COLO668 (cell line): ENCODE data around the gene CD6.
A peak's percentile ranks its signal among the peaks of the same experiment; 100 is the strongest.

Experiments
- DNase-seq: peaks from one replicate; lab custom pipeline; 2025; ENCODE audit not compliant: unreplicated experiment; lab: John Stamatoyannopoulos, UW

Gene CD6

DNA sequence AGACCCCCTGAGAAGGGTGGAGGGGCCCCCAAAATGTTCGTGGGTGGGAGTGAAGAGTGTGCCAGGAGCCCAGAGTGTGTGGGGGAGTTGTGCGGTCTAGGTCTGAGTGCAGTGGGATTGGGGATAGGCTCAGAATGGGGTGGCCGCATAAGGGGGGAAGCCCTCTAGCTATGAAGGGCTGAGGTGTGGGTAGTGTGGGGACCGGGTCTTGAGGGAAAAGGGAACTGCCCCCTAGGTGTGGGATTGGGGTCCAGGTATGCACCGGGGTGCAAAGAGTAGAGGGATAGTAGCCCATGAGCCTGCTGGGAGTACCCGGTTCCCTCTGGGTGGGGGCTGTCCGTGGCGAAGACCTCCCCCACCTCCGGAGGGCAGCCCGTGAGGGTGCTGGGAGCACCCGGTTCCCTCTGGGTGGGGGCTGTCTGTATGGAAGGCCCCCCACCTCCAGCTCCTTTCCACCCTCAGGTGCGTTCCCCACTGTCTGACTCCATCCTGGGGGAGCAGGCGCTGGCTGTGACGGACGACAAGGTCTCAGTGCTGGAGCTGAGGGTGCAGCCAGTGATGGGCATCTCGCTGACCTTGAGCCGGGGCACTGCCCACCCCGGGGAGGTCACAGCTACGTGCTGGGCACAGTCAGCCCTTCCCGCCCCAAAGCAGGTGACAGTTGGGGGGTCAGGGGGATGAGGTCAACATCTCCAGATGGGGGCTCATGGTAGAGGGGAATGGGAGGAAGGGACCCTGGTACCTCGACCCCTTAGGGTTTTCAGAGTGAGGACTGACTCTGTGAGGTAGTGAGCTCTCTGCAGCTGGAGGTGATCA, 36.5 kb upstream of the CD6 start:
- DNase-seq, result no peak

DNA sequence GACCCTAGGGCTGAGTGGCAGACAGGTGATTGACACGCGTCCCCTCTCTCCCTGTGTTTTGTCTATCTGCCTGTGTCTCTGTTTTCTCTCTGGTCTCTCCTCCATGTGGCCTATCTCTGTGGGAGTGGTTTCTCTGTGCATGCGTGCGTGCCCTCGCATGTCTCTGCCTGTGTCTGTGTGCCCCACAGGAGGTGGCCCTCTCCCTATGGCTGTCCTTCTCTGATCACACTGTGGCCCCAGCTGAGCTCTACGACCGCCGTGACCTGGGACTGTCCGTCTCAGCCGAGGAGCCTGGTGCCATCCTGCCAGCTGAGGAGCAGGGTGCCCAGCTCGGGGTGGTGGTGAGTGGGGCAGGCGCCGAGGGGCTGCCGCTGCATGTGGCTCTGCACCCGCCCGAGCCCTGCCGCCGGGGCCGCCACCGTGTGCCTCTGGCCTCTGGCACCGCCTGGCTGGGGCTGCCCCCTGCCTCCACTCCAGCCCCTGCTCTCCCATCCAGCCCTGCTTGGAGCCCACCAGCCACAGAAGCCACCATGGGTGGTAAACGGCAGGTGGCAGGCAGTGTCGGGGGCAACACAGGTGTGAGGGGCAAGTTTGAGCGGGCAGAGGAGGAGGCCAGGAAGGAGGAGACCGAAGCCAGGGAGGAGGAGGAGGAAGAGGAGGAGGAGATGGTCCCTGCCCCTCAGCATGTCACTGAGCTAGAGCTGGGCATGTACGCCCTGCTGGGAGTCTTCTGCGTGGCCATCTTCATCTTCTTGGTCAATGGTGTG, 35.6 kb upstream of the CD6 start:
- DNase-seq, result no peak

DNA sequence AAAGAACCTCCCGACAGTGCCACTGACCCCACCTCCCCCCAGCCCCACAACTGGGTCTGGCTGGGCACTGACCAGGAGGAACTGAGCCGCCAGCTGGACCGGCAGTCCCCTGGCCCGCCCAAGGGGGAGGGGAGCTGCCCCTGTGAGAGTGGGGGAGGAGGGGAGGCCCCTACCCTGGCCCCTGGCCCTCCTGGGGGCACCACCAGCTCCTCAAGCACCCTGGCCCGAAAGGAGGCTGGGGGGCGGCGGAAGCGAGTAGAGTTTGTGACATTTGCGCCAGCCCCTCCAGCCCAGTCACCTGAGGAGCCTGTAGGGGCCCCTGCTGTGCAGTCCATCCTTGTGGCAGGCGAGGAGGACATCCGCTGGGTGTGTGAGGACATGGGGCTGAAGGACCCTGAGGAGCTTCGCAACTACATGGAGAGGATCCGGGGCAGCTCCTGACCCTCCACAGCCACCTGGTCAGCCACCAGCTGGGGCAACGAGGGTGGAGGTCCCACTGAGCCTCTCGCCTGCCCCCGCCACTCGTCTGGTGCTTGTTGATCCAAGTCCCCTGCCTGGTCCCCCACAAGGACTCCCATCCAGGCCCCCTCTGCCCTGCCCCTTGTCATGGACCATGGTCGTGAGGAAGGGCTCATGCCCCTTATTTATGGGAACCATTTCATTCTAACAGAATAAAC, 34.9 kb upstream of the CD6 start:
- no peak for DNase-seq

DNA sequence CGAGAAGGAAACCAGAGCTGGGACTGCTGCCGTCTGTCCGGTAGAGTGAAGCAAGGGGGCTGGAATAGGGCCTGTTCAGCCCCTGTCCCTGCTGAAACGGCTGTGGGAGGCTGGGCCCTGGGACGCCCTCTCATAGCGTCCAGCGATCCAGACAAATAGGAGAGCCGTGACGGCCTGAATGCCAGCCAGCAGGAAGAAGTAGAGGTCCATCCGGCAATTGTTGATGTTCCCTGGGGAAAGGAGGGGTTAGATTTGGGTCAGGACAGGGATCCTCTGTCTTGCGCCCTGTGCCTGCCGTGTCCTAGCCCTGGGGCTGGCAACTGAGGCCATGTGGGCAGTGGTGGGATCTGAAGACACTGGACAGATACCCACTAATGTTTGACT, 34.3 kb upstream of the CD6 start:
- DNase-seq, result no peak

DNA sequence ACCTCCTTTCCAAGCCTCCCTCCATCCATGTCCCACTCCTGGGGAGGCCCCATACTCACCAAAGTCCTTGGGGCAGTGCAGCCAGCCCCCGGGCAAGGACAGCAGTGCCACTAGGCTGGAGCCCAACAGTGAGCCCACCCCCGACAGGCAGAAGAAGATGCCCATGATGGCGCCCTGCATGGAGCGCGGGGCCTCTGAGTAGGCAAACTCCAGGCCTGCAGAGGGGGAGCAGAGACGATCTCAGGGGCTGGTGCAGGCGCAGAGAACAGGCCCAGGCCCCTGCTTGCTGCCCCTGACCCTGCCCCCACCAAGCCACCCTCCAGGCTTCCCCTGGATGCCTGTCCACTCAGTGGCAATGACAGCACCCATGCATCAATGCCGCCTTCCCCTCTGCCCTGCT, 33.7 kb upstream of the CD6 start:
- no peak for DNase-seq

DNA sequence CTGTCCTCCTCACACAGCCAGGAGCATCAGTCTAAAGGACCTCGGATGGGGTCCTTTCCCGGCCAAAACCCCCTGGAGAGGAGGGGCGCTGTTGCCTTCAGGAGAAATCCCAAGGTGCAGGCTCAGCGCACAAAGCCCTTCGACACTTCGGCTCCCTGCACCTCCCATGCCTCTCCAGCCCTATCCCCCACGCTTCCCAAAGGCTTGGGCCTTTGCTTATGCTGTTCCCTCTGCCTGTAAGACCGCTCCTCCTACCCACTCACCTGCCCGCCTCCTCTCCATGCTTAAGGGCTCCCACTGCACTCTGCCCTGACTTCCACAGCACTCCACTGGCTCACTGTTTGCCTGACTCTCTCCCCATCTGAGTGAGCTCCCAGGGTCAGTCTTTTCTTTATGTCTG, 33.0 kb upstream of the CD6 start:
- DNase-seq, result no peak

DNA sequence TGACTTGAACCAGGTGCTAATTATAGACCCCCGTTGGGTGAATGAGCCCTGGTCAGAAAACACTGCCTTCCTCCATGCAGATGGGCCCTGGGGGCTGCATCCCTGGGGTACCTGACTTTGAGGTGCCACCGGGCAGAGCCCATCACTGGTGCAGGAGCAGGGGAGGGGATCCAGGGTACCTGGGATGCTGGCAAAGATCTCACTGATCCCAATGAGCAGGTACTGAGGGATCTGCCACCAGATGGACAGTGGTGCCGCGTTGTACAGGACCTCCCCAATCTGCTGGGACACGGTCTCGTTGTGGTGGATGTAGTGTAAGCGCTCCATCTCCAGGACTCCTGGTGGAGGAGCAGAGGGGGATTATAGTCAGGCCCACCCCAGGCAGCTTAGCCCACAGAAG, 32.2 kb upstream of the CD6 start:
- DNase-seq, result no peak

DNA sequence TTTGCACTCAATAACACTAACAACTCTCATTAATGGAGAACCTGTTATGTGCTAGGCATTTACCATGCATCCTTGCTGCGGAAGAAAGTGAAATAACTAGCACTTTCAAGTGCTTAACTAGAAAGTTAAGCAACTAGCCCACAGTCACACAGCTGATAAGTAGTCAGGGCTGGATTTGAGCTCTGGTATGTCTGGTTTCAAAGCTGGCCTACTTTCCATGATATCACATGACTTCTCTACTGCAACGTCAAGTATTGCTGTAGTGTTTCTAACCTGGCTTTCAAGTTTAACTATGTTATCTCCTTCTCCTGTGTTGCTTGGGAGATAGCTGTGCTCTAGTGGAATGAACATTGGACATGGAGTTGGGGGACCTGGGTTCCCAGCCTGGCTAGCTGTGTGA, 31.6 kb upstream of the CD6 start:
- no peak for DNase-seq

DNA sequence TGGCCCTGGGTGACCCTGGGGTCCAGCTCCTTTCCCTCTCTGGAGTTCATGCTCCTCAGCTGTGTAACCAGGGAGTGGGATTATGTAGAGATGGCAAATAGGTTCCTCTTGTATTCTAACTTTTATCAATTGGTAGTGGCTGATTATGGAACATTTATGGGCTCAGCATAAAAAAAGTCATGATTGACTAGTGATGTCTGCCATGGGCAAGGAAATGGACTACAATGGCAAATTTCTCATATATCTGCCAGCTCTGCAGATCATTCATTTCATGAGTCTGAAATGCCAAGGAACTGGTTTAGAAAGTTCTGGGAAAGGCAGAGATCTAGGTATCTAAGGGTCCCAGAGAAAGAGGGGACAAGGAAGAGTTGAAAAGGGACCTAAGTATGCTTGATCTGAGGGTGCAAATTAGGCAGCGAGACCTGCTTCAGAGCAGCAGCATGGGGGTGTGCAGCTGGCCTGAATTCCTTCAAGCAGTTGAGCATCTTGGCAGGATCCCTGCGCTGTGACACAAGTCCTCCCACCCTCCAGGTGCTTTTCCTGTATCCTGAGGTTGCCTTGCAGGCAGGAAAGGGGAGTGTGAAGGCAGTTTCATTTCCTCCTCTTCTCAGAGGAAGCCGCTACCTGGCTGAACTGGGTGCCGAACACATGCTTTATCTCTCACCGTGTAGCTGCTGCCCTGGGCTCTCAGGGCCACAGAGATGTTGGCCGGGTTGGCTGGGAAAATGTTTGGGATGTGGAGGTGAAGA, 29.9 kb upstream of the CD6 start:
- DNase-seq, result no peak

DNA sequence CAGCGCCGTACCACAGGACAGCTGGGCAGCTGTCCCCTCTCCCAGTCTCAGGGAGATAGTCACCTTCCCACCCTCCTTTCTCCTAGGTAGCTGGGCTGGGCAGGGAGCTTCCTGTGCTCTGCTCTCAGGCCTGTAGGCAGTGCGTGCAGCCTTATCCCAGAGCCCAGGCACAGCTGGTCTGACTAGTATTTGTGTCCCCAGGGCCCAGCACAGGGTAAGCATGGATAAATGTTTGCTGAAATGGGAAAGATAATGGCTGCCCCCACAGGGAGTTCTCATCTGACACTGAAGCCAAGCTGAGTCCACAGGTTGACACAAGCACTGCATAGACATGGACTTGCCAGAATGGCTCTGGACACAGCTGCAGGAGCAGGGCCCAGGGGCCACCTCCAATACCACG, 29.3 kb upstream of the CD6 start:
- DNase-seq, result peak; percentile 31

DNA sequence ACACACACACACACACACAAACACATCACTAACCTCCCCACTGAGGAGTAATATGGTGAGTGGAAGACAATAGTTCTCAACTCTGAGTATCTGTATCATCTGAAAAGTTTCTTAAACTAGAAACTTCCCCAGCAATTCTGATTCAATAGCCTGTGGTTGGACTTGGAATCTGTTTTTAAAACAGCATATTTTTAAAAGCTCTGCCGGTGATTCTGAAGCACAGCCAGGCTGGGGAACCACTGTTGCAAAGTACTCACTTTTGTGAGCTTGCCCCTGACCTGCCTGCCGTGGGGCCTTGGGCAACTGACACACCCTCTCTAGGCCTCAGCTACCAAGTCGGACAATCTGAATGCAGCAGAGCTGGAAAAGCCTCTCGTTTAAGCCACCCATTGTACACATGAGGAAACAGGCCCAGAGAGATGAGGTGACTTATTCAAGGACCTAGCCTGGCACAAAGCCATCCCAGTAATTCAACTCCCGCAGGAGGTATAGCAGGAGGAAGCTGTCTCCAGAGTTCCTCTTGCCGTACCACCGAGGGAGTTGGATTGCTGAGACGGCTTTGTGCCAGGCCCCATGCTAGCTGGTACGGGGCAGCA, 28.4 kb upstream of the CD6 start:
- DNase-seq, result peak; percentile 76

DNA sequence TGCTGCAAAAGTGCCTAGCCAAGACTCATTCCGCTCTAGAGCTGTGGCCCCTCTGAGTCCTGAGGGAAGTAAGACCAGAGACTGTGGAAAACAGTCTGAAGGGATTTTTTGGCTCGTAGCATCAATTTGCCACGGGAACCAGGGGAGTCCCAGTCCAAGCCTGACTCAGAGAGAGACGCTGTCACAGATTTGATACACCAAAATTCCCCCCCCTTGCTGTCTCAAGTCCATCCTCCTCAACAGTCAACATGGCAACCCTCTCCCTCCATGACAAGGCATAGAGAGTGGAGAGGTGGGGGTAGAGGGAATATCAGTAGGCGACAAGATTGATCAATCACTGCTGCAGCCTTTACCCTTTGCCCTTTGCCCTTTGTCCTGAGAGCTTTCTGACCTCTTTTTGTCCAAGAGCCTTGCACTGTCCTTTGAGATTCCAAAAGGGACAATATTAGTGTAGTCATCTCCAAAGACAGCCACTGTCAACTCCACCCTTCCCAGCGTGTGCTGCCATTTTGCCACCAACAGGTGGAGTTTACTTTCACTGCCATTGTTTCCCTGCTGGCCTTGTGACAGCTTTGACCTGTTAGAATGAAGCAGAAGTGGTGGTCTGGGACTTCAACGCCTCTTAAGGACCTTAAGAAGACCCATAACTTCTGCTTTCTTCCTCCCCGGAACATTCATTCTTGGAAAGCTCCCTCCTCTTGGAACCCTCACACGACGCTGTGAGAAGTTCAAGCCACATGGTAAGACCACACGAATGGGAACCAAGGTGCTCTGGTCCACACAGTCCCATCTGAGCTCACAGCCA, 26.8 kb upstream of the CD6 start:
- no peak for DNase-seq

DNA sequence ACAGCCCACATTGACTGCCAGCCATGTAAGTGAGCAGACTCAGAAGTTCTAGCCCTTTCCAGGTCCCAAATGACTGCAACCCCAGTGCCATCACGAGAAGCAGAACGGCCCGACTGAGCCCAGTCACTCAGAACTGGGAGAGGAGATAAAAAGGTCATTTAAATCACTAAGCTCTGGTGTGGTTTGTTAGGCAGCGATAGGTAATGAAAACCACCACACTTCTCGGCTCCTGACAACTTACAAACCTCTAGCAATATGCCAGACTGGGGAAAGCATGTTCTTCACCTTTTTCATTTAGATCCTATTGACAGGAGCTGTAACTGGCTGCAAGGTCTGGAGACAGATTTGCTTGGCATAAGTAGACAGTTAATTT, 26.2 kb upstream of the CD6 start:
- DNase-seq, result no peak

DNA sequence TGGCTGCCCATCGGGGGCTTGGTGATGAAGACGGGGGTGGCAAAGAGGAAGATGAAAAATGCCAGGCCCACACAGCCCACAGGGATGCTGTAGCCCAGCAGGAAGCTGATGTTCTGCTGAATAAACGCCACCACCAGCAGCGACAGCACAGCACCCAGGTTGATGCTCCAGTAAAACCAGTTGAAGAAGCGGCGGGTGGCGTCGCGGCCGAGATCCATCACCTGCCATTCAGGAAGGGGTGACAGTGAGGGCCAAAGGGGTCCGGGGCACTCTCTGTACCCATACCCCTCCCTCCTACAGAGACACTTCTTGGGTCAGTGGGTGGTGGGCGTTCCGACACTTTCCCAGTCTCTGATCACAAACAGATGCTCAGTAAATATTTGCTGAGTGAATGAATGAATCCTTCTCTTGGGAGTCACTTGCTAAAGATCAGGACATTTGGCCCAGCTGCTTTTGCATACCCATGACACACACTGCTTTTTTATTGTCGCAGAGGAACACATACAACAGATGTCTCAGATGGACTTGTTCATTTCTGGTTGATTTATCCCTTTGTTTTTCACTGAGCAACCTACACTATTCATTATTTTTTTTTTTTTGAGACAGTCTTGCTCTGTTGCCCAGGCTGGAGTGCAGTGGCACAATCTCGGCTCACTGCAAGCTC, 24.7 kb upstream of the CD6 start:
- DNase-seq, result peak; percentile 49

DNA sequence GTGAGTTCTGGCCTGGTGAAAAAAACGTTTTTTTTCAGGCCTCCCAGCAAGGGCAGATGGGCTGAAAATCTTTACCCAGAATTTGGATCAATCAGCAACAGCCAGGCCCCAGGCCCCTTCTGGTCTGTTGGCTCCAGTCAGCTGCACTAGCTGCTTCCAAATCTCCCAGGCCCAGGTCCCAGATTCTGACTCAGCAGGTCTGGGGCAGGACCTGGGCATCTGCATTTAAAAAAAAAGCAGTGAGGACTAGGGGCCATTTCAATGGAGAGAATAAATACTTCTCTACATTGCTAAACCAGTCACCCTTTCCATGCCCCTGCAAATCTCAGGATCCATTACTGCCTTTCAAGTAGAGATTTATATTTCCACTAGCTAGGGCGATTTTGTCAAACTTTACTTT, 23.8 kb upstream of the CD6 start:
- no peak for DNase-seq

DNA sequence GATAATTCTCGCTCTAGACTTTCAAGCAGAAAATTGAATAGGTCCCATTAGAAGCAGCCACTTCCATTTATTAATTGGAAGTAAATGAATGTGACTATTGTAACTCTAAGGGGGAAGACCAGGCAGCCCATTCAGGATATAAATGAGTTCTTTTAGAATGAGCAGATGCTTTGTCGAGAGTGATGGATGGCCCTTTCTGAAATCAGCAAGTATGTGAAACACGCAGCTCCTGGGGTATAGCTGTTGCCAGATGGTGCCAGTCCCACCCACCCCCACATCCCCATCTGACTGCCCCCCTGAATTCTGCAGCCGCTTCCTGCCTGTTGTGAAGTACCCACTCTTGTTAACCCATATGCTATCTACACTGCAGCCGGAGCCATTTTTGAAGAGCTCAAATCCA, 23.2 kb upstream of the CD6 start:
- no peak for DNase-seq

DNA sequence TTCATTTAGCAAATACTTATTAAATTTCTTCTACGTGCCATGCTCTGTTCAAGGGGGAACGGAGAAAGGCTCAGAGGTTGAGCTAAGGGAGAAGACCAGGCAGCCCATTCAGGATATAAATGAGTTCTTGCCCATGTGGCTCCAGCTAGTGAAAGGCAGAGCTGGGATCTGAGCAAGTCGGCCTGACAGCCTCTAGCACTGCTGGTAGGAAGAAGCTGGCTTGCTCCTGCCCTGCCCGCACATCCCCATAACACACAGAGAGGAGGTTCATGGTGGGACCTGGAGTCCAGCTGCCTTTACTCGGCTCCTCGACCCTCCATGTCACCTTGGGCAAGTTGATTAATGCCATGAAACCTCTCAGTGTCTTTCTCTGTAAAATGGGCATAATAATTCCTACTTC, 21.5 kb upstream of the CD6 start:
- DNase-seq, result no peak

DNA sequence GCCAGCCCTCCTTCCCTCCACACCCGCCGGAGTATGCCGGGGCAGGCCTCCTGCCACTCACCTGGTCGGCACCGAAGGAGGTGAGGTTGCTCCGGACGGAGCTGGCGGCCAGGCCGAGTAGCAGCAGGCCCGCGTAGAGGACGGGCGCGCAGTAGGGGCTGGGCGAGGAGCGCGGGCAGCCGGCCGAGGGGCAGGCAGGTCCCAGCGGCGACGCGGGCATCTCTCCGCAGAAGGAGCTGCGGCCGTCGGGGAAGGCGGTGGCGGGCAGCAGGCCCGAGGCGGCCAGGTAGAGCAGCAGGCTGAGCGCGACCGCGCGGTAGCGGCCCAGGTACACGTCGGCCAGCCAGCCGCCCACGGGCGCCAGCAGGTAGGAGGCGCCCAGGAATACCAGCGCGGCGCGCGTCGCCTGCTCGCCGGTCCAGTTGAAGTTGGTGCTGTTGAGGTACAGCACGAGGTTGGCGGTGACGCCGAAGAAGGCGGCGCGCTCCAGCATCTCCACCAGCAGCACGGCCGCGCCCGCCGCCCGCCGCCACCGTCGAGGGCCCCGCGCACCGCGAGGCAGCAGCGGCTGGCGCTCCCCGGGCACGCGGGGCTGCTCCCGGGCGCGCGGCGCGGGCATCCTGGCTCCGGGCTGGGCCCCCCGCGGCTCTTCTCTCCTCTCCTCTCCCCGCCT, 20.4 kb upstream of the CD6 start:
- peak; percentile 53 for DNase-seq

DNA sequence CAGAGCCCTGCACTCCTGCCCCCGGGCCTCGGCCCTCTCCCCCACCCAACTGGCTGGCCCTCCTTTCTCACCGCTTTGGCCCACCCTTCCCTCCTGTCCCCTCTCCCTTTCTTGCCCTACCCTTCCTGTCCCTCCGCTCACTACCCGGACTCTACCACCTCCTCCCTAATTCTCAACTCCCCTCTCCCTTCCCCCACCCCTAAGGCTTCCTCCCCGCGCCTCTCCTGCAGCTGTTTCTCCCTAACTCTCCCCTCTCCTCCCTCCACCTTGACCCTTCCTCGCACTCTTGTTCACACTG, 19.9 kb upstream of the CD6 start:
- DNase-seq, result peak; percentile 36
